ENCODE measurements around the gene SYNE3. TPM values are rescaled to one million over a fixed set of nuclear protein-coding genes. Genes with fewer than 3 reads are reported as not detected.

SYNE3 gene, protein sequence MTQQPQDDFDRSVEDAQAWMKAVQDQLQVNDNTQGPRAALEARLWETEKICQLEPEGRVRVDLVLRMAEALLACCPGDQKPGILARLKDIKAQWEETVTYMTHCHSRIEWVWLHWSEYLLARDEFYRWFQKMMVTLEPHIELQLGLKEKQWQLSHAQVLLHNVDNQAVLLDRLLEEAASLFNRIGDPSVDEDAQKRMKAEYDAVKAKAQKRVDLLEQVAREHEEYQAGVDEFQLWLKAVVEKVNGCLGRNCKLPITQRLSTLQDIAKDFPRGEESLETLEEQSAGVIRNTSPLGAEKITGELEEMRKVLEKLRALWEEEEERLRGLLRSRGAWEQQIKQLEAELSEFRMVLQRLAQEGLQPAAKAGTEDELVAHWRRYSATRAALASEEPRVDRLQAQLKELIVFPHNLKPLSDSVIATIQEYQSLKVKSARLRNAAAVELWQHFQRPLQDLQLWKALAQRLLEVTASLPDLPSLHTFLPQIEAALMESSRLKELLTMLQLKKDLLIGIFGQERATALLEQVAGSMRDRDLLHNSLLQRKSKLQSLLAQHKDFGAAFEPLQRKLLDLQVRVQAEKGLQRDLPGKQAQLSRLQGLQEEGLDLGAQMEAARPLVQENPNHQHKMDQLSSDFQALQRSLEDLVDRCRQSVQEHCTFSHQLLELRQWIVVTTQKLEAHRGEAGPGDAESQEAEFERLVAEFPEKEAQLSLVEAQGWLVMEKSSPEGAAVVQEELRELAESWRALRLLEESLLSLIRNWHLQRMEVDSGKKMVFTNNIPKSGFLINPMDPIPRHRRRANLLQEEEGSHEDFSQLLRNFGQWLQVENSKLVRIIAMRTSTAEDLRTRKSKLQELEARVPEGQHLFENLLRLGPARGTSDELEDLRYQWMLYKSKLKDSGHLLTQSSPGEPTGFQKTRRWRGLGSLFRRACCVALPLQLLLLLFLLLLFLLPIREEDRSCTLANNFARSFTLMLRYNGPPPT
- total RNA-seq (10 to 100 TPM; 12.1 to 18.0 (median 14.8) TPM), polyA plus RNA-seq (5.2 TPM)
- long read RNA-seq, donor 1, partial matches to known transcripts = 5 of 13 reads
- long read RNA-seq, donor 1, other reads (novel, unspliced or antisense) = 8 of 13 reads
- long read RNA-seq, donor 2, partial matches to known transcripts = 0 of 4 reads
- long read RNA-seq, donor 2, other reads (novel, unspliced or antisense) = 3 of 4 reads
- long read RNA-seq, donor 3, partial matches to known transcripts = 4 of 7 reads
- long read RNA-seq, donor 3, other reads (novel, unspliced or antisense) = 3 of 7 reads
- long read RNA-seq, donor 4, partial matches to known transcripts = 1 of 5 reads
- long read RNA-seq, donor 4, other reads (novel, unspliced or antisense) = 4 of 5 reads

DNA sequence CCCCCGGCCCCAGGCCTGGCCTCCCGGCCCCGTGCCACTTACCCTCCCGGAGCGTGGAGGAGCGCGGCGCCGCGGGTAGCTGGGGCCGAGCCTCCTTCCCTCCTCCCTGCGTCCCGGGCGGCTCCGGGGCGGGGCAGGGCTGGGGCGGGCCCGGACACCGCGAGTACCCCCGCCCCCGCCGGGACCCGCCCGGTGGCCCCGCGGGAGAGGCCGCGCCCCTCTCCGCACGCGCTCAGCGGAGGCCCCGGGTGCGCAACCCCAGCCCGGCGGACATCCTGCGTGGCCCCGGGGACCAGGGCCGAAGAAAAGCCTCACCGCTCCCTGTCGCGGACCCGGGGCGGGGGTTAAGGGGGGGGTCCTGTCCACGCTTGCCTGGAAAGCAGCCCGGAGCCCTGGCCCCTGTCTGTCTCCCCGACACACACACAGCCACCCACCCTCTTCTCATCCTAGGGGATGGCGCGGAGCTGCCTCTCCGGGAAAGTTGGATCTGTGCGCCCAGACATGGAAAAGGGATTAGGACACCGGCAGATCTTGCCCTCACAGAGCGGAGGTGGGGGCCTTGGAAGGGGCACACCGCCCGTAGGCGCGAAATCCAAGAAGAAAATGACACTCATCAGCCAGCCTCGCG is at the start of gene SYNE3:
SYNE3 (minus strand) TSS at position 97 of the 628 bp plus-strand sequence. CDS start 40,829 bp downstream, outside the sequence.
- peak within 1 kb of the TSS; percentile 88 for H3K27ac ChIP-seq (ENCODE audit: low read length)
- DNase-seq (peak; percentile 83 to 91 (median 91)), ATAC-seq (peak; percentile 83 to 86)
- intact Hi-C loops (cut with DNase I) = no loop called here
- H3K9me3 ChIP-seq (ENCODE audit: control insufficient read depth, low read length) = no peaks in the 10 kb centered on the region
- 4% methylated on average over 60 of the region's 60 CpGs for WGBS
- no peaks in the 10 kb centered on the region for H3K27me3 ChIP-seq (ENCODE audit: control insufficient read depth, insufficient read depth)
- H3K4me1 ChIP-seq (ENCODE audit: control insufficient read depth, insufficient read depth, low read length) = peaks cover 32% of the 10 kb centered on the region
- H3K4me3 ChIP-seq (ENCODE audit: low read length) = peak within 1 kb of the TSS; percentile 77

GRCh38 chr14:95564060-95564459 is 47.6 kb upstream of the SYNE3 start:
- DNase-seq = peak in 2 of 3 donors; percentile 65 to 79

DNA sequence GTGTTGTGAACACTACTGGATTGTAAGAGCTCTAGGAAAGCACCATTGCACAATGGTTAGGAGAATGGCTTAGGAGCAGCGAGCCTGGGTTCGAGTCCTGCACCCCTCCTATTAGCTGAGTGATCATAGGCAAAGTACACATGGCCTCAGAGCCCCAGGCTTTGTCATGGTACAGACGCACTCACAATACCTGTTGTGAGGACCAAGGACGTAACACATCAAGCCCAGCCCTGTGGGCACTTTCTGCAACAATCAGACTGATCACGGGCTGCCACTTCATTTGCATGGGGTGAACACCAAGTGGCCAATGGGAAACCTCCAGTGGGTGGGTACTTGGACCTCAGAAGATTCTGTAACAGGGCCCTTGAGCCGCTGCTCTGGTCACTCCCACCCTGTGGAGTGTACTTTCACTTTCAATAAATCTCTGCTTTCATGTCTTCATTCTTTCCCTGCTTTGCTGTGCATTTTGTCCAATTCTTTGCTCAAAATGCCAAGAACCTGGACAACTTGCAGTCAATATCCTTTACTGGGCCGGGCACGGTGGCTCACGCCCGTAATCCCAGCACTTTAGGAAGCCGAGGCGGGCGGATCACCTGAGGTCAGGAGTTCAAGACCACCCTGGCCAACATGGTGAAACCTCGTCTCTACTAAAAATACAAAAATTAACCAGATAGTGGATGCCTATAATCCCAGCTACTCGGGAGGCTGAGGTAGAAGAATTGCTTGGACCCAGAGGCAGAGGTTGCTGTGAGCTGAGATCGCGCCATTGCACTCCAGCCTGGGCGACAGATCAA is 46.6 kb upstream of the SYNE3 start:
- Histone ChIP-seq H3K27me3 (ENCODE audit: control insufficient read depth, insufficient read depth) (no peaks in the 10 kb centered on the region), H3K4me1 (ENCODE audit: control insufficient read depth, insufficient read depth, low read length) (no peaks in the 10 kb centered on the region), H3K9me3 (ENCODE audit: control insufficient read depth, low read length) (no peaks in the 10 kb centered on the region), H3K4me3 (ENCODE audit: low read length) (no peak overlapping the region), H3K27ac (ENCODE audit: low read length) (no peak overlapping the region)
- intact Hi-C loops (cut with DNase I) = loop anchor here (2.0 to 10.0 kb wide), 7 partner anchors 209 to 714 kb away; no protein-coding TSS in a partner anchor
- 74% methylated on average over 18 of the region's 18 CpGs for WGBS
- DNase-seq = peak in 1 of 3 donors; percentile 53
- peak; percentile 48 to 53 for ATAC-seq

More at GRCh38 chr14:95564060-95564459, 47.6 kb upstream of the SYNE3 start:
- H3K4me1 ChIP-seq (ENCODE audit: control insufficient read depth, insufficient read depth, low read length) = no peaks in the 10 kb centered on the region
- no peak overlapping the region for H3K27ac ChIP-seq (ENCODE audit: low read length)
- no peaks in the 10 kb centered on the region for H3K9me3 ChIP-seq (ENCODE audit: control insufficient read depth, low read length)
- peak; percentile 55 to 70 for ATAC-seq
- intact Hi-C loops (cut with DNase I) = loop anchor here (5.0 to 10.0 kb wide), 6 partner anchors 208 to 713 kb away; no protein-coding TSS in a partner anchor
- 61% methylated on average over 4 of the region's 4 CpGs for WGBS
- no peaks in the 10 kb centered on the region for H3K27me3 ChIP-seq (ENCODE audit: control insufficient read depth, insufficient read depth)
- no peak overlapping the region for H3K4me3 ChIP-seq (ENCODE audit: low read length)

- Histone ChIP-seq H3K27ac (ENCODE audit: low read length) (no peak overlapping the region), H3K4me3 (ENCODE audit: low read length) (no peak overlapping the region), H3K4me1 (ENCODE audit: control insufficient read depth, insufficient read depth, low read length) (no peaks in the 10 kb centered on the region), H3K9me3 (ENCODE audit: control insufficient read depth, low read length) (no peaks in the 10 kb centered on the region), H3K27me3 (ENCODE audit: control insufficient read depth, insufficient read depth) (no peaks in the 10 kb centered on the region)
- WGBS = 7% methylated on average over 14 of the region's 14 CpGs
- DNase-seq = peak; percentile 75 to 93 (median 83)
- intact Hi-C loops (cut with DNase I) = loop anchor here (2.0 to 10.0 kb wide), 7 partner anchors 211 to 716 kb away; no protein-coding TSS in a partner anchor
- ATAC-seq = peak; percentile 76 to 87
These were observed 44.6 kb upstream of the SYNE3 start for GRCh38 chr14:95561001-95561412.

GRCh38 chr14:95559203-95559602 is 42.8 kb upstream of the SYNE3 start:
- DNase-seq (no peak), ATAC-seq (no peak)
- no peaks in the 10 kb centered on the region for H3K27me3 ChIP-seq (ENCODE audit: control insufficient read depth, insufficient read depth)
- H3K9me3 ChIP-seq (ENCODE audit: control insufficient read depth, low read length) = no peaks in the 10 kb centered on the region
- intact Hi-C loops (cut with DNase I) = no loop called here
- H3K4me3 ChIP-seq (ENCODE audit: low read length) = no peak overlapping the region
- H3K4me1 ChIP-seq (ENCODE audit: control insufficient read depth, insufficient read depth, low read length) = no peaks in the 10 kb centered on the region
- WGBS = 61% methylated on average over 6 of the region's 6 CpGs
- H3K27ac ChIP-seq (ENCODE audit: low read length) = no peak overlapping the region

DNA sequence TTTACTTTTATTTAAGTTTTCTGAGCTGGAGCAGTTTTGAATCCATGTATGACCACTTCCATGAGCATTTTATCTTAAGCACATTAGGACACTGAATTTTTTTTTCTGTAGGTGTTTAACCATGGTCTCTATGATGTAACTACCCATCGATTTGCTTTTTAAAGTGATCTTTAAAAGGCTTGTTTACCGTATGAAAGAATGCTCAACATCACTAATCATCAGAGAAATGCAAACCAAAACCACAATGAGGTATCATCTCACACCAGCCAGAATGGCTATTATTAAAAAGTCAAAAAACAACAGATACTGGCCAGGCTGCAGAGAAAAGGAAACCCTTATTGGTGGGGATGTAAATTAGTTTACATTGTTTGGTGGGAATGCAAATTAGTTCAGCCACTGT is 41.4 kb upstream of the SYNE3 start:
- no peak overlapping the region for H3K4me3 ChIP-seq (ENCODE audit: low read length)
- no peaks in the 10 kb centered on the region for H3K9me3 ChIP-seq (ENCODE audit: control insufficient read depth, low read length)
- H3K27me3 ChIP-seq (ENCODE audit: control insufficient read depth, insufficient read depth) = no peaks in the 10 kb centered on the region
- ATAC-seq = no peak
- DNase-seq = no peak
- intact Hi-C loops (cut with DNase I) = no loop called here
- no peaks in the 10 kb centered on the region for H3K4me1 ChIP-seq (ENCODE audit: control insufficient read depth, insufficient read depth, low read length)
- 68% methylated on average over 2 of the region's 2 CpGs for WGBS
- no peak overlapping the region for H3K27ac ChIP-seq (ENCODE audit: low read length)

DNA sequence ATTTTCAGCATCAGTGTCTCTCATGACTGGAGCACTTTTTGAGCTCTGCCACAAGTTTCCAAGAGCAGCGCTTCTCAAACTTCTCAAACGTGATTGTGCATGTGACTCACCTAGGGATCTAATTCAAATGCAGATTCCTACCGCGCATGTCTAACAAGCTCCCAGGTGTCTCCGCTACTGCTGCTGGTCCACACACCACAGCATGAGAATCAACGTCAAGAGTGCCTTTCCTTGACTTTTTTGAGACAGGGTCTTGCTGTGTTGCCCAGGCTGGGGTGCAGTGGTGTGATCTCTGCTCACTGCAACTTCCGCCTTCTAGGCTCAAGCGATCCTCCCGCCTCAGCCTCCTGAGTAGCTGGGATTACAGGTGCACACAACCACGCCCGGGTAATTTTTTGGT is 40.8 kb upstream of the SYNE3 start:
- Histone ChIP-seq H3K27ac (ENCODE audit: low read length) (no peak overlapping the region), H3K27me3 (ENCODE audit: control insufficient read depth, insufficient read depth) (no peaks in the 10 kb centered on the region), H3K9me3 (ENCODE audit: control insufficient read depth, low read length) (no peaks in the 10 kb centered on the region), H3K4me3 (ENCODE audit: low read length) (no peak overlapping the region), H3K4me1 (ENCODE audit: control insufficient read depth, insufficient read depth, low read length) (no peaks in the 10 kb centered on the region)
- DNase-seq (no peak), ATAC-seq (no peak)
- 89% methylated on average over 11 of the region's 11 CpGs for WGBS
- intact Hi-C loops (cut with DNase I) = no loop called here

DNA sequence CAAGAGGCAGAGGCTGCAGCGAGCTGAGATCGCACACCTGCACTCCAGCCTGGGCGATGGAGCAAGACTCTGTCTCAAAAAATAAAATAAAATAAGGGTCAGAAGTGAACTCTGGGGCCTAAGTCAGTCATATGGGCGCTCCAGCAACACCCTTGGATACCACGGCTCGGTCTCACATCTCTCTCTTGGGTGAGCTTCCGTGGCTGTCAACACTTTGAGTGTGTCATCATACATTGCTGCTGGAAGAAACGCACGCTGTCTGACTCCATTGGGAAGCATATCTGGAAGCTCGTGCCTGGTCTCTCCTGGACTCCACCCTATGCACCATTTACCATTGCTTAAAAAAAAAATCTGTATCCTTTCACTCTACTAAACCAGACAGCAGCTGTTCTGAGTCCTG is 38.6 kb upstream of the SYNE3 start:
- H3K27ac ChIP-seq (ENCODE audit: low read length) = no peak overlapping the region
- ATAC-seq = peak; percentile 60 to 87
- 82% methylated on average over 10 of the region's 10 CpGs for WGBS

DNA sequence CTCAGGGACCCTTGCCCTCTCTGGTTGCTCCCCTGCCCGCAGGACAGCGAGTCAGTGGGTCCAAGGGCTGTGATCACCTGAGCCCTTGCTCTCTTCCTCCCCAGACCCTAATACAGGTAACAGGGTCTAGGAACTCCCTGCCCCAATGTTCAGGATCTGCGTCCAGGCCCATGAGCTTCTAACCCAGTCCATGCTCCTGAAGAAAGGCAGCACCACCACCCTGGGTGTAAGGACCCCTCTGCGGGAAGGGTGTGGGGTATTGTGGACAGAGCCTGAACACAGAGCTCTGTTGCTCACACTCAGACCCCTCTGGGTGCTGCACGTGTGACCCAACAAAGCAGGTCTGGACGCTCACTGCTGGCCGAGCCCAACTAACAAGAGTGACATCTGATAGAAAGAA is 36.7 kb upstream of the SYNE3 start:
- 90% methylated on average over 7 of the region's 7 CpGs for WGBS
- ATAC-seq (peak in 1 of 2 donors; percentile 14), DNase-seq (no peak)
- Histone ChIP-seq H3K9me3 (ENCODE audit: control insufficient read depth, low read length) (no peaks in the 10 kb centered on the region), H3K27ac (ENCODE audit: low read length) (no peak overlapping the region), H3K4me3 (ENCODE audit: low read length) (no peak overlapping the region), H3K27me3 (ENCODE audit: control insufficient read depth, insufficient read depth) (no peaks in the 10 kb centered on the region), H3K4me1 (ENCODE audit: control insufficient read depth, insufficient read depth, low read length) (no peaks in the 10 kb centered on the region)
- intact Hi-C loops (cut with DNase I) = no loop called here

More for the DNA sequence above, 38.6 kb upstream of the SYNE3 start:
- Histone ChIP-seq H3K4me3 (ENCODE audit: low read length) (no peak overlapping the region), H3K4me1 (ENCODE audit: control insufficient read depth, insufficient read depth, low read length) (no peaks in the 10 kb centered on the region), H3K9me3 (ENCODE audit: control insufficient read depth, low read length) (no peaks in the 10 kb centered on the region), H3K27me3 (ENCODE audit: control insufficient read depth, insufficient read depth) (no peaks in the 10 kb centered on the region)
- intact Hi-C loops (cut with DNase I) = no loop called here
- DNase-seq = peak in 1 of 3 donors; percentile 40
